IgD-negative memory B cell (primary cell): ENCODE measurements around the gene COL4A6. TPM values are rescaled to one million over a fixed set of nuclear protein-coding genes. Genes with fewer than 3 reads are reported as not detected.
"Not testable (repeated sequence)": the region's sequence is repeated elsewhere in the genome, so short reads cannot be mapped to it uniquely, and the experiment has no call there.

Experiments used
- H3K27ac Mint-ChIP-seq, 3 donors: one replicate each; pipeline ENCODE4 v1.8.0; 2020 to 2022; ENCODE audit warnings: mild to moderate bottlenecking in 3 of 3, mixed read lengths in 3 of 3, moderate library complexity in 1 of 3
- H3K27me3 Mint-ChIP-seq: one replicate; pipeline ENCODE4 v1.8.0; 2021; ENCODE audit warnings: mixed read lengths
- H3K36me3 Mint-ChIP-seq: one replicate; pipeline ENCODE4 v1.8.0; 2020; ENCODE audit warnings: mild to moderate bottlenecking, mixed read lengths
- H3K4me1 Mint-ChIP-seq, 3 donors: one replicate each; pipeline ENCODE4 v1.8.0; 2020 to 2022; ENCODE audit warnings: mixed read lengths in 3 of 3, mild to moderate bottlenecking in 1 of 3
- H3K4me3 Mint-ChIP-seq, 4 donors: one replicate each; pipeline ENCODE4 v1.8.0; 2020 to 2022; ENCODE audit warnings: mild to moderate bottlenecking in 4 of 4, mixed read lengths in 4 of 4, moderate library complexity in 3 of 4
- H3K9me3 Mint-ChIP-seq, 3 donors: one replicate each; pipeline ENCODE4 v1.8.0; 2020 to 2021; ENCODE audit warnings: mixed read lengths in 3 of 3, mild to moderate bottlenecking in 1 of 3
- polyA plus RNA-seq: library from polyadenylated mRNA; unstranded; fragments of 300-500 nt; fragmentation: Illumina TruSeq; gene quantifications from one replicate; pipeline ENCODE4 v1.2.3, GENCODE V29; 2021

Gene COL4A6
- polyA plus RNA-seq: not detected

GRCh38 chrX:108438110-108438623, at the start of gene COL4A6:
Gene COL4A6 (minus strand): TSS chrX:108438422. CDS start chrX:108438196, 226 bp downstream.
- Mint-ChIP-seq H3K27ac (peak within 1 kb of the TSS in 1 of 3 donors; percentile 38), H3K36me3 (no peaks in the 10 kb centered on the region), H3K9me3 (no peaks in the 10 kb centered on the region), H3K4me3 (peak within 1 kb of the TSS in 2 of 4 donors; percentile 67 to 93), H3K4me1 (peaks cover 0 to 7% (median 7%) of the 10 kb centered on the region in 3 donors), H3K27me3 (peaks cover 23% of the 10 kb centered on the region)

- Mint-ChIP-seq H3K27me3 (no peaks in the 10 kb centered on the region), H3K9me3 (peaks cover 0 to 3% (median 0%) of the 10 kb centered on the region in 3 donors), H3K27ac (no peak overlapping the region), H3K4me3 (no peak overlapping the region), H3K4me1 (no peaks in the 10 kb centered on the region), H3K36me3 (no peaks in the 10 kb centered on the region)
Measured at GRCh38 chrX:108485960-108486359, 47.7 kb upstream of the COL4A6 start.

- H3K4me3 Mint-ChIP-seq: no peak overlapping the region
- no peaks in the 10 kb centered on the region for H3K4me1 Mint-ChIP-seq
- H3K36me3 Mint-ChIP-seq: peaks cover 1% of the 10 kb centered on the region
- H3K27ac Mint-ChIP-seq: no peak overlapping the region
- H3K27me3 Mint-ChIP-seq: no peaks in the 10 kb centered on the region
- peaks cover 0 to 3% (median 0%) of the 10 kb centered on the region in 3 donors for H3K9me3 Mint-ChIP-seq
Measured at GRCh38 chrX:108484251-108484650, 46.0 kb upstream of the COL4A6 start.

- H3K4me3 Mint-ChIP-seq: not testable (repeated sequence)
Measured at GRCh38 chrX:108481528-108481927, 43.3 kb upstream of the COL4A6 start.

DNA sequence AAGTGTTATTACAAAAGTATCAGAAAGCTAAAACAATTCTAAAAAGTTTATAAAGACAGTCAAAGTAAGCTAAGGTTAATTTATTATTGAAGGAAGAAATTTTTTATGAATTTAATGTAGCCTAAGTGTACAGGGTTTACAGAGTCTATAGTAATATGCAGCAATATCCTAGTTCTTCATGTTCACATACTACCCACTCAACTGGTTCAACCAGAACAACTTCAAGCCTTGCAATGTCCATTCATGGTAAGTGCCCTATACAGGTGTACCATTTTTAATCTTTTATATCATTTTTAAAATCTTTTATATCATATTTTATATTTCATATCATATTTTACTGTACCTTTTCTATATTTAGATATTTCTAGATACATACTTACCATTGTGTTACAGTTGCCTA, 35.8 kb upstream of the COL4A6 start:
- H3K4me3 Mint-ChIP-seq: no peak overlapping the region
- no peaks in the 10 kb centered on the region for H3K36me3 Mint-ChIP-seq
- H3K27ac Mint-ChIP-seq: no peak overlapping the region
- peaks cover 0 to 1% (median 0%) of the 10 kb centered on the region in 3 donors for H3K4me1 Mint-ChIP-seq
- peaks cover 1% of the 10 kb centered on the region for H3K27me3 Mint-ChIP-seq
- peaks cover 0 to 1% (median 0%) of the 10 kb centered on the region in 3 donors for H3K9me3 Mint-ChIP-seq

More at GRCh38 chrX:108481528-108481927, 43.3 kb upstream of the COL4A6 start:
- H3K27me3 Mint-ChIP-seq, H3K27ac Mint-ChIP-seq, H3K9me3 Mint-ChIP-seq, H3K36me3 Mint-ChIP-seq, H3K4me1 Mint-ChIP-seq: not testable (repeated sequence)

DNA sequence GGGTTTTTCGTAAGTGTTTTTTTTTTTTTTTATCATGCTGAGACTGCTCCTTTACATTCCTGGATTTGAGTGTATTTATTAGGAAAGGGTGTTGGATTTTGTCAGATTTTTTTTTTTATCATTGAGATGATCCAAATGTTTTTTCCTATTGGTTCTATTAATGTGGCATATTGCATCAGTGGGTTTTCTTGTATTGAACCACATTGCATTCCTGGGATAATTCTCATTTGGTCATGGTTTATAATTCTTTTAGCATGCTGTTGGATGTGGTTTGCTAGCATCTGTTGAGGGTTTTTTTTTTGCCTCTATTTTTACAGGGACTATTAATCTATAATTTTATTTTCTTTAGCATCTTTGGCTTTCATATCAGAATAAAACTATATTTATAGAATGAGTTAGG, 30.3 kb upstream of the COL4A6 start:
- Mint-ChIP-seq H3K4me3 (no peak overlapping the region), H3K9me3 (no peaks in the 10 kb centered on the region), H3K27me3 (peaks cover 1% of the 10 kb centered on the region), H3K4me1 (peaks cover 0 to 1% (median 0%) of the 10 kb centered on the region in 3 donors), H3K27ac (no peak overlapping the region), H3K36me3 (no peaks in the 10 kb centered on the region)

GRCh38 chrX:108464604-108465003, 26.4 kb upstream of the COL4A6 start:
- Mint-ChIP-seq H3K4me3 (no peak overlapping the region), H3K9me3 (no peaks in the 10 kb centered on the region), H3K4me1 (peaks cover 0 to 1% (median 0%) of the 10 kb centered on the region in 3 donors), H3K36me3 (no peaks in the 10 kb centered on the region), H3K27me3 (no peaks in the 10 kb centered on the region), H3K27ac (no peak overlapping the region)

- H3K36me3 Mint-ChIP-seq: no peaks in the 10 kb centered on the region
- H3K27ac Mint-ChIP-seq: no peak overlapping the region
- no peaks in the 10 kb centered on the region for H3K9me3 Mint-ChIP-seq
- H3K4me3 Mint-ChIP-seq: no peak overlapping the region
- no peaks in the 10 kb centered on the region for H3K27me3 Mint-ChIP-seq
- no peaks in the 10 kb centered on the region for H3K4me1 Mint-ChIP-seq
Measured at GRCh38 chrX:108456971-108457477, 18.8 kb upstream of the COL4A6 start.

DNA sequence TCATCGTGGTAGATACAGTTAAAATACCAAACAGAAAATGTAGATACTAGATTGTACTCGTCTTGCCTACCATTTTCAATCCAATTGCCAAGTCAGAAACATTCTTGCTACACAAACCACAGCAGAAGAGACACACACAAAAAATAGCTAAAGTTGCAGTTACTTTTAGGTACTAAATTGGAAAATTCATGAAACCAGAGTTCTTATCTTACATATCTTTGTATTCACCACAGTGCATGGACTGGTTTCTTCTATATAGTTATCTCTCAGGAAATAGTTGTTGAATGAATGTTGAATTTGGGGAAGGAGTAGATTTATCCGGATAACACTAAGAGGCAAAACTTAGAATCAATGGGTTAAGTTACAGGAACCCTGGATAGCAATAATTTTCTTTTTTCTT, 15.6 kb upstream of the COL4A6 start:
- H3K36me3 Mint-ChIP-seq: no peaks in the 10 kb centered on the region
- H3K27me3 Mint-ChIP-seq: no peaks in the 10 kb centered on the region
- no peaks in the 10 kb centered on the region for H3K9me3 Mint-ChIP-seq
- H3K4me1 Mint-ChIP-seq: no peaks in the 10 kb centered on the region
- no peak overlapping the region for H3K4me3 Mint-ChIP-seq
- H3K27ac Mint-ChIP-seq: no peak overlapping the region

DNA sequence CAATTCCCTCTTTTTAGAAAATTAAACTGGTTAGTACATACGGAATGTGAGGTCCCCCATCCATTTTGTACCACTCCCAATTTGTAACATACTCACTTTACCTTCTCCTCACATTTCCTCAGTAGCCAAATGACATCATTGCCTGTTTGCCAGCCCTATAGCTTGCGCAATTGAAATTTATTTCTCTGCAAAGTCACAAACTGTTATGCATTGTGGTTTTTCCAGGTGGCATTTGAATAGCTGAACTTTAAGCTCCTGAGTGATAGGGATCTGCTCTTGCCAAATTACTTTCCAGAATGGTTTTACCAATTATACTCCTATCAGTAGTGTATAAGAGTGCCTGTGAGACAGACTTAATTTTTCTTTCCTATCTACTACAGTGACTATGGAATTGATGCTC, 9.1 kb upstream of the COL4A6 start:
- H3K4me1 Mint-ChIP-seq: no peaks in the 10 kb centered on the region
- H3K9me3 Mint-ChIP-seq: peaks cover 0 to 2% (median 0%) of the 10 kb centered on the region in 3 donors
- no peak overlapping the region for H3K27ac Mint-ChIP-seq
- H3K4me3 Mint-ChIP-seq: no peak overlapping the region
- no peaks in the 10 kb centered on the region for H3K36me3 Mint-ChIP-seq
- no peaks in the 10 kb centered on the region for H3K27me3 Mint-ChIP-seq

DNA sequence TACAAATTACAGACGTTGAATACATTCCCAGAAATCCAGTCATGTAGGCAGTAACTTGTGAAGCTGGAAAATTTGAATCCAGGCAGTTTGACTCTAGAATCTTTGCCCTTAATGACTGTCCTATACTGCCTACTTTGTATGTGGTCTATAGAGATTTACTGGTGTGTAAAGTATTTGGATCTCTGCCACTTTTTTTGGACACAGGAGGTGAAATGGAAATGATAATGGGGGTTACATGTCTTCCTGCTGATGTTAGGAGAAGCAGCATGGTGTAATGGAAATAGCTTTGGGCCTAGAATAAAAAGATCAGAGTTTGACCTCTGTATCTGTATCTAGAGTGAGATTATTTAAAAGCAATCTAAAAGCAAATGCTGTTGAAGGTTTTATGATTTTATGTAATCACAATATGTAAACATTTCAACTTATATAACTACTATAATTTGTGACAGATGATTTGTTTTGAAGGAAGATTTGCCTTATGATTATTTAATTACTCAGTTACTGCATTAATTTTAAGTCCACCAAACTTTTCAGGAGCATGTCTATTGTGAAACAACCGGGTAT, 4.8 kb upstream of the COL4A6 start:
- H3K27ac Mint-ChIP-seq: no peak overlapping the region
- no peaks in the 10 kb centered on the region for H3K36me3 Mint-ChIP-seq
- H3K9me3 Mint-ChIP-seq: peaks cover 0 to 2% (median 0%) of the 10 kb centered on the region in 3 donors
- H3K4me3 Mint-ChIP-seq: no peak overlapping the region
- peaks cover 15% of the 10 kb centered on the region for H3K27me3 Mint-ChIP-seq
- H3K4me1 Mint-ChIP-seq: peaks cover 0 to 7% (median 7%) of the 10 kb centered on the region in 3 donors

DNA sequence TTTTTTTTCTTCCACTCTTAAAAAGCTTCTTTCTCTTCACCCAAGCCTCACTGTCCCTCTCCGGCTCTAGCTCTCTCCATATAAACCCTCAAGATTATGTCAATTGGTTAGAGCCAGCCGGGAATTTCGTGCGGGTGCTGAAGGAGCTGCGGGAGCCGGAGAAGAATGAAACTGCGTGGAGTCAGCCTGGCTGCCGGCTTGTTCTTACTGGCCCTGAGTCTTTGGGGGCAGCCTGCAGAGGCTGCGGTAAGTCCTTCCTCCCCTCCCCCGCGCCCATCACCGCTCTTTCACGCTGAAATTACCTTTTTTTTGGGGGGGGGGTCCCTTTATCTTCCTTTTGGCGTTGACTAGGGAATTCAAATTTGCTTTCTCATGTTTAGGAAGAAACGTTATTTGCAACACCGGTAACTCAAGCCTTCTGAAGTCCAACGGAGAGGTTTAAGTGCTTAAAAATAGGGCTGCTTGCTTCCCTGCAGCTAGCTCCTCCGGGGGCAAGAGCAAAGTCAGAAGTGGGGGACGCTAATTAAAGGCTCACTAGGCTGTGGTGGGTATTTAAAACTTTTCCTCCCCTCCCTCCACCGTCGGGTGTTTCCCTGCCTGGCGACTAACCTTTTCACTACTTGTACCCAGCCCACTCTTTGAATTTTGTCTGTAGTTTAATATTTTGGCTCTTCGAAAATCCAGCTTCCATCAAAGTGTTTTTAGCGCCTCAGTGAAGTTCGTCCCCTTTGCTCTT, 1.9 kb upstream of the COL4A6 start:
- H3K9me3 Mint-ChIP-seq: peaks cover 0 to 1% (median 0%) of the 10 kb centered on the region in 3 donors
- no peaks in the 10 kb centered on the region for H3K36me3 Mint-ChIP-seq
- H3K4me3 Mint-ChIP-seq: peak overlapping the region in 3 of 4 donors; percentile 67 to 93 (median 74)
- peaks cover 23% of the 10 kb centered on the region for H3K27me3 Mint-ChIP-seq
- peaks cover 0 to 7% (median 7%) of the 10 kb centered on the region in 3 donors for H3K4me1 Mint-ChIP-seq
- no peak overlapping the region for H3K27ac Mint-ChIP-seq

- Mint-ChIP-seq H3K4me1 (peaks cover 0 to 7% (median 7%) of the 10 kb centered on the region in 3 donors), H3K36me3 (no peaks in the 10 kb centered on the region), H3K4me3 (peak within 1 kb of the TSS in 3 of 4 donors; percentile 67 to 93 (median 74)), H3K27ac (peak within 1 kb of the TSS in 1 of 3 donors; percentile 38), H3K9me3 (no peaks in the 10 kb centered on the region), H3K27me3 (peaks cover 23% of the 10 kb centered on the region)
Measured at GRCh38 chrX:108439426-108439942, 1.3 kb upstream of the COL4A6 start, which contains the start of gene COL4A5. Gene COL4A5 (plus strand): TSS chrX:108439838. CDS start chrX:108440126, 288 bp downstream.

DNA sequence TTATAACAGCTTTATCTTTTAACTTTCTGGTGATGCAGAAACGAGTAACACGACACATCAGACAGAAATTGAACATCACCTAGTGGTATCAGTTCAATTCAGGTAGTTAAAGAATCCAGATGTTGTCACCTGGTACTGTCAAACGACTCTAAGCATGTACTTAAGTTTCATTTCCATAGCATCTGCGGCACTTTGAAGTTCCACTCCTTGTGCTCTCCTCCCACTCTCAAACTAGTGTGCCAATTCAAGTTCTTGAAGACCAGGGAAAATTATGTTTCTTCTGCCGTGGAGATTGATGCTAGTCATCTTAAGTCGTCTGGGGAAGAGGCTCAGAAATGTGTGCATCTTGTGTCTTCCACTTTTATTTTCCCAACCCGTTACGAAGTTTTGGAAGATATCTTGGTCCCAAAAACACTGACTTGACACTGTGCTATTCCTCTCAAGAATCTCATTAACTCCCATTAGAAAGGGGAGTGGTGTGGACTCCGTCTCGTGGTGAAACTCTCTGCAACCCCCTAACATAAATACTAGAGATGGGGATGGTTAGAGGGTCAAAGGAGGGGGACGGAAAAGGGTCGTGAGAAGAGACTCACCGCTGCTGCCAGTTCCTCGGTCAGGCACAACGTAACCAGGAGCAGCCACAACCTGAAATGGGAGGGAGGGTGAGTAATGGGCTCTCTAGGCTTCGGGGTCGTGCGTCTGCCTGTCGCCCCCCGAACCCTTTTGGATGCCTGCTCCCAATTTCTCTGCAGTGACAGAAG, 693 bp downstream of the COL4A6 start:
- no peak overlapping the region for H3K27ac Mint-ChIP-seq
- H3K27me3 Mint-ChIP-seq: peaks cover 23% of the 10 kb centered on the region
- peak overlapping the region in 1 of 4 donors; percentile 28 for H3K4me3 Mint-ChIP-seq
- H3K36me3 Mint-ChIP-seq: no peaks in the 10 kb centered on the region
- no peaks in the 10 kb centered on the region for H3K9me3 Mint-ChIP-seq
- H3K4me1 Mint-ChIP-seq: peaks cover 0 to 7% (median 7%) of the 10 kb centered on the region in 3 donors
